Sigmoid colon (tissue), 4 donors: ENCODE measurements around the gene KLHDC7B.

Experiments used
- CTCF ChIP-seq, 4 experiments: fragments of 450-650 bp in 3 of 4; fragments of 200-600 bp in 1 of 4; IDR thresholded peaks; one replicate each; pipeline ENCODE4 v1.5.1; 2016 to 2019; ENCODE audit warnings: antibody characterized with exemption in 4 of 4, mild to moderate bottlenecking in 3 of 4, moderate library complexity in 2 of 4
- EP300 ChIP-seq, 4 donors: sonication (generic); formaldehyde crosslinking; IDR thresholded peaks; one replicate each; pipeline ENCODE4 v1.6.1; 2017; ENCODE audit warnings: antibody characterized with exemption in 4 of 4
- POLR2A ChIP-seq, 2 donors: fragments of 450-650 bp; IDR thresholded peaks; one replicate each; pipeline ENCODE4 v1.6.1; 2016; ENCODE audit warnings: antibody characterized with exemption in 2 of 2, mild to moderate bottlenecking in 2 of 2, moderate library complexity in 2 of 2

- TF ChIP-seq CTCF (IDR thresholded peaks at IDR 0.05), result no peak
- no peak for TF ChIP-seq POLR2A (IDR thresholded peaks at IDR 0.05)
- TF ChIP-seq EP300 (IDR thresholded peaks at IDR 0.05), result no peak
These were observed 40.1 kb downstream of the KLHDC7B start for GRCh38 chr22:50585781-50586180.
